Kidney glomerular epithelial cell (primary cell): ENCODE data around the gene VWA7.
A peak's percentile ranks its signal among the peaks of the same experiment; 100 is the strongest.
"Not testable (repeated sequence)": the region's sequence is repeated elsewhere in the genome, so short reads cannot be mapped to it uniquely, and the experiment has no call there.

Experiments used
- DNase-seq: peaks from one replicate; lab custom pipeline; 2025; lab: John Stamatoyannopoulos, UW

Gene VWA7

GRCh38 chr6:31801031-31801927 is 24.2 kb upstream of the VWA7 start:
- DNase-seq, result not testable (repeated sequence)

DNA sequence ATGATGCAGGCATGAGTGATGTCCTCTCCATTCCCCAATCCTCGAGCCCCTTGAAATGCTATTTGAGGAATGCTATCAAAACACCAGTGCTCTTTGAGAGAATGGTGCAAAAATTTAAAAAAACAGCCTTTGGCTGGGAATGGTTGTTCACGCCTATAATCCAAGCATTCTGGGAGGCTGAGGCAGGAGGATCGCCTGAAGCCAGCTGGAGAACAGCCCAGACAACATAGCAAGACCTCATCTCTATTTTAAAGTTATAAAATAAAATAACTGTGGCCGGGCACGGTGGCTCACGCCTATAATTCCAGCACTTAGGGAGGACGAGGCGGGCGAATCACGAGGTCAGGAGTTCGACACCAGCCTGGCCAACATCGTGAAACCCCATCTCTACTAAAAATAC is 22.7 kb upstream of the VWA7 start:
- no peak for DNase-seq

- DNase-seq, result no peak
Measured at GRCh38 chr6:31797588-31797987, 20.5 kb upstream of the VWA7 start.

- no peak for DNase-seq
Measured at GRCh38 chr6:31796993-31797385, 19.9 kb upstream of the VWA7 start.

DNA sequence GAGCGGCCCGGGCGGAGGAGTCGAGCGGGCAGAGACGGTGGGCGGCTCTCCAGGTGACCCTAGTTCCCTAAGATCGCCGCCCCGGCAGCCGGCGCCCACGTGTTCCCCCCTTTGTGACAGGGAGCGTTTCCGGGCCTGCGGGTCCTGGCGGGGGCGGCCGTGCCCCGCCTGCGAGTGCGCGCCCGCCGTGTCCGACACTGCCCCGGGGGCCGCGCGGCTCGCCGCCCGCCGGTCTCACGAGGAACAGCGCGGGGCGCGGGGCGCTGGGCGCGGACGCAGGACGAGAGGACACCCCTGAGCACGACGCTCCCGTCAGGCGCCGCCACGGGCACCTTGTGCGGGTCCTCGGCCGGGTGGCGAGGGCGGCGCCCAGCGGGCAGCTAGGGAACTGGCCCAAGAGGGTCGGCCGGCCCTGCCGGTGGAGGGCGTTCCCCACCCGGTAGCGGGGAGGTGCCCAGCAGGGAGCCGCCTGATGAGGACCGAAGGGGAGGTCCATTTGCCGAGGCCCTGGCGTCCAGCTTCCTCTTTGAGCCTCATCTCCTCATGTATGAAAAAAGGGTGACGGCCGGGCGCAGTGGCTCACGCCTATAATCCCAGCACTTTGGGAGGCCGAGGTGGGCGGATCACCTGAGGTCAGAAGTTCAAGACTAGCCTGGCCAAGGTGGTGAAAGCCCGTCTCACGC is 18.6 kb upstream of the VWA7 start, which contains the start of gene VARS1:
Gene VARS1 (minus strand): TSS at position 137 of the 683 bp plus-strand sequence. CDS start 535 bp downstream, outside the sequence.
- DNase-seq, result peak; percentile 73

- DNase-seq, result no peak
Measured at GRCh38 chr6:31794866-31795615, 17.9 kb upstream of the VWA7 start.

DNA sequence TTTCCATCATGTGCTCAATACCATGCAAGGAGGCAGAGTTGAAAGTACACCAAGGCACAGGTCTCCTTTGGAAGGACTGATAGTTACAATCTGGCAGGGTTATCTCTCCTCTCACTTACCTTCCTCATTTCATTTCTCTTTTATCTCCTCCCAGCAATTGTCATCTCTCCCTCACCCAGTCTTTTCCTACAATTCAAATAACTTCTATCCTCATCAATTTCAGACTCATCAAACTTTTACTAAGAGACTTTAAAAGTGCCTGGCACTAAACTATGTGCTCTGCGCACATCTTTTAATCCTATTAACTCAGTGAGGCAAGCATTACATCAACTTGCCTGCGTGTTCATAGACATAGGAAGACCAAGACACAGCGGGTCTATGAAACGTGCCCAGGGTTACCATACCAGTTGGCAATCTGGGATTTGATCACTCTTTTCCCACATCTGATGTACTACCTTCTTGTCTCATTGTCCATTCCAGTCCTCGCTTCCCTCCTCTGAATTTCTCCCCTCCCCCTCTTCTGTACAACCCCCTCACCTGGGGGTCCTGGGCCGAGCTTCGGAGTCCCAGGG is 17.3 kb upstream of the VWA7 start:
- no peak for DNase-seq

DNA sequence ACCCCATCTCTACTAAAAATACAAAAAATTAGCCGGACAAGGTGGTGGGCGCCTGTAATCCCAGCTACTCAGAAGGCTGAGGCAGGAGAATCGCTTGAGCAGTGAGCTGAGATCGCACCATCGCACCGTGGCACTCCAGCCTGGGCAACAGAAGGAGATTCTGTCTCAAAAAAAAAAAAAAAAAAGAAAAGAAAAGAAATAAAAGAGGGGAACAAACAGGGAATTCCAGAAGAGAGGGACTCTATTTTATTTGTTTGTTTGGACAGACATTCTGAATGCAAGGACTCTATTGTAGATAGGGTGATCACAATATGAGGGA is 16.8 kb upstream of the VWA7 start:
- not testable (repeated sequence) for DNase-seq

- DNase-seq, result peak; percentile 22
Measured at GRCh38 chr6:31792761-31793171, 15.6 kb upstream of the VWA7 start.

- no peak for DNase-seq
Measured at GRCh38 chr6:31792090-31792374, 14.9 kb upstream of the VWA7 start.

- DNase-seq, result peak; percentile 34
Measured at GRCh38 chr6:31791324-31792089, 14.4 kb upstream of the VWA7 start.

- DNase-seq, result no peak
Measured at GRCh38 chr6:31785475-31785874, 8.3 kb upstream of the VWA7 start.

GRCh38 chr6:31784098-31784925 is 7.2 kb upstream of the VWA7 start:
- no peak for DNase-seq

DNA sequence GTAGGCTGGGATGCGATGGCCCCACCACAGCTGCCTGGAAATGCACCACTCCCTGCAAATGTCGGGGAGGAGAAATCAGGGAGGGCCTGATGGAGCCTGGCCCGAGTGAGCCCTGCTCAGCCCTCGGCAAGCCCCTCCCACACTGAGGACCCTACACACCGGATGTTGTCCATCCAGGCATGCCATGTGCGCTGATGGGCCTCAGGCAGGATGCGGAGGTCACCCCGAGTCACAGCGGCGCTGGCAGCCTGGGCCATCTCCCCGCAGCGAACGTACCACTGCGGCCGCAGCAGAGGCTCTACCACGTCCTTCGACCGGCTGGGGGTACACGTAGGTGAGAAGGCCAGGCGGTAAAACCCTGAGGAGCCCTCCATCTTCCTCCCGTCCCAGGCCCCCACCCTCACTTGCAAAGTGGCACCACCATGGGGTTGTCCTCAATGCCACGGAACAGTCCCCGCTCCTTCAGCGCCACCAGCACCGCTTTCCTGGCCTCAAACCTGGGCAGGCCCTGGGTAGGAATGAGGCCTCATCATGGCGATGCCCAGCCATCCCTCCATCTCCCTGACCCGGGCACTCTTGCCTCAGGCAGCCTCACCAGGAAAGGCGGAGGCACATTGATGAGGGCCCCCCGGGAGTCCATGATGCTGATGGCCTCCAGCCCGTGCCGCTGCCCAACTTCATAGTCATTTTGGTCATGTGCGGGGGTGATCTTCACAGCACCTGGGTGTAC is 5.2 kb upstream of the VWA7 start:
- no peak for DNase-seq

- DNase-seq, result no peak
Measured at GRCh38 chr6:31781244-31782125, 4.4 kb upstream of the VWA7 start.

DNA sequence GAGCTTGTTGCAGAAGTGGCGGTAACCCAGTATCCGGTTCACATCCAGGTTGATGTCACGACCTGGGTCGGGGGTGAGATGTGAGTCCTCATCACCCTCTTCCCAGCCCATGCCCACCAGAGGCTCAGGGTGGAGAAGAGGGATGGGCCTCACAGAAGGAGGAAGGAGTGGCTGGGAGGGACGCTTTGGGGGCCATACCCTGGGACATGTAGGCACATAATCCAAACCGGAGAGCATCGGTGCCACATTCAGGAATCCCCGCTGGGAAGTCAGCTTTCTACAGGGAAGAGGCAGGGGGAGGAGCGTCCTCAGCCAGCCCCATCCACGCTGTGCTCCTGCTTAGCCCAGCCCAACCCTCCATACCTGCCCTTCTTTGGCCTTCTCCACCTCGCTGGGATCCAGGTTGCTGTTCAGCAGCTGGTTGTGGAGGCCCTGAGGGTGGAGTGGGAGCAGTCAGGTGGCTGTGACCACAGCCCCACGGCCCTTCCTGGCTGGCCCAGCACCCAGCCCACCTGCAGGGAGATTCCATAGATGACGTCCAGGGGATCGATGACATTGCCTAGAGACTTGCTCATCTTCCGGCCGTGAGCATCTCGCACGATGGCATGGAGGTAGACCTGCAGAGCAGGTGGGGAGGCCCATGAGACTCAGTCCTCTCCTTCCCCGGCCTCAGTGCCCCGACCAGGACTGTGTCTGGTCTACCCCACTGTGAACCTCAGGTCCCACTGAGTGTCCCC is 3.5 kb upstream of the VWA7 start:
- no peak for DNase-seq

DNA sequence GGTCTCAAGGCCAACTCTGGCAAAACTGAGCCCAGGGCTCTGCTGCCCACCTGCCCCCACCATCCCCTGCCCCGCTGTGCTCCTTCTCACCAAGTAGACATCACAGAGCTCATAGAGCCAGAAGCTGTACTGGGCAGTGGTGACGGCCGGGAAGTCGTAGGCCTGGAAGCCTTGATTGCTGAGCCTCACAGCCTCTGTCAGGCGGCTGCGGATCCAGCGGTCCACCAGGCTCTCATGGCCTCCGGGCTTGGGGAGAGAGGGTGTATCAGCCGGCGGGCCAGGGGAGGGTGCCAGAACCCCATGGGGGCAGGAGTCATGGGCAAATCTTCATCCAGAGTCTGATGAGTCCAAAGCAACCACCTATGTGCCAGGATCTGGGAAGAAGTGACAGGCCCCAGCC is 2.8 kb upstream of the VWA7 start:
- DNase-seq, result no peak
